Suprapubic skin (tissue), 4 donors: ENCODE data around the gene HEPACAM2.

Experiments
- CTCF ChIP-seq, 2 donors: fragments of 200-600 bp in 1 of 2; fragments of 450-650 bp in 1 of 2; sonication (generic) in 1 of 2; IDR thresholded peaks; one replicate each; pipeline ENCODE4 v1.5.1; 2016 to 2019; ENCODE audit warnings: antibody characterized with exemption in 2 of 2, mild to moderate bottlenecking in 1 of 2, moderate library complexity in 1 of 2
- POLR2A ChIP-seq, 2 donors: fragments of 450-650 bp; IDR thresholded peaks; one replicate each; pipeline ENCODE4 v1.6.1; 2017; ENCODE audit warnings: antibody characterized with exemption in 2 of 2, mild to moderate bottlenecking in 2 of 2, moderate library complexity in 2 of 2
- POLR2AphosphoS5 ChIP-seq, 3 donors: sonication (generic); formaldehyde crosslinking; IDR thresholded peaks; one replicate each; pipeline ENCODE4 v1.6.1; 2017; ENCODE audit warnings: antibody characterized with exemption in 3 of 3

- TF ChIP-seq POLR2AphosphoS5 (IDR thresholded peaks at IDR 0.05) (no peak), POLR2A (IDR thresholded peaks at IDR 0.05) (no peak), CTCF (IDR thresholded peaks at IDR 0.05) (no peak)
These were observed 78.9 kb downstream of the HEPACAM2 start for GRCh38 chr7:93147363-93147762.
